Astrocyte of the cerebellum (primary cell): ENCODE results near the gene TMEM218.

Experiments used
- DNase-seq: peaks from one replicate; pipeline ENCODE4 v3.0.0-alpha.2; 2011; ENCODE audit warnings: low read depth
- H3K4me3 ChIP-seq: 2 replicates; pipeline ENCODE4 v1.5.1; 2011; ENCODE audit warnings: mild to moderate bottlenecking, low read depth, low read length, moderate library complexity
- in situ Hi-C: cut with HindIII; loops from 2 replicates; pipeline ENCODE4 v1.10.0; 2017; ENCODE audit warnings: low sequenced_read_pairs
- TF ChIP-seq, protein P1 (sequence below): IDR thresholded peaks from 2 replicates; pipeline ENCODE4 v1.5.1; 2012; ENCODE audit warnings: low read length, low read depth, moderate library complexity, mild to moderate bottlenecking; ENCODE audit errors: missing control alignments

TMEM218 gene

DNA sequence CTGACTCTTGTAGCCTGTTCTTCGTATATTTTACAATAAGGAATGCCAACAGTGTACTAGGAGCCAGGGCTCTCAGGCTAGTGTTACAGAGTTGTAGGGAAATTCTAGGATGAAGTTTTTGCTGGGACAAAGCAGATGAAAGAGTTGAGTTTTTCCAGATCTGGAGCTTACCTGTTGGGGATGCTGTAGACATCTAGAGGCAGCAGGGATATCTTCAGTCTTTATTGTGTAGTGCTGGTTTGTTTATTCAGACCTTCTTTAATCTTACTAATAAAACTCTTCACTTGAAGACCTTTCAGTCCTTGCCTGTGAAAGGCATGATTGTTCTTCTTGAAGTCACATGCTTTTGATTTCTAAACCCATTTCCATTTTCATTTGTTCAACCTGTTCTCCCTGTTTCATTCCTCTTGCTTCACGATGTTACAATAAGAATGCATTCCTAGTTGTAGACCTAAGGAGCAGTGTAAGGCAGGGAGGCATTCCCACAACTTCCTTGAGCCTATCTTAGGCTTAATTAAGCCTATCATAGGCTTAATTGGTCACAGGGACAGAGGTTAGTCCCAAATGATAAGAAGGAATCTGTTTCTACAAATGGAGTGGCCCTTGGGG, 56.2 kb downstream of the TMEM218 start:
- TF ChIP-seq, protein P1, sequence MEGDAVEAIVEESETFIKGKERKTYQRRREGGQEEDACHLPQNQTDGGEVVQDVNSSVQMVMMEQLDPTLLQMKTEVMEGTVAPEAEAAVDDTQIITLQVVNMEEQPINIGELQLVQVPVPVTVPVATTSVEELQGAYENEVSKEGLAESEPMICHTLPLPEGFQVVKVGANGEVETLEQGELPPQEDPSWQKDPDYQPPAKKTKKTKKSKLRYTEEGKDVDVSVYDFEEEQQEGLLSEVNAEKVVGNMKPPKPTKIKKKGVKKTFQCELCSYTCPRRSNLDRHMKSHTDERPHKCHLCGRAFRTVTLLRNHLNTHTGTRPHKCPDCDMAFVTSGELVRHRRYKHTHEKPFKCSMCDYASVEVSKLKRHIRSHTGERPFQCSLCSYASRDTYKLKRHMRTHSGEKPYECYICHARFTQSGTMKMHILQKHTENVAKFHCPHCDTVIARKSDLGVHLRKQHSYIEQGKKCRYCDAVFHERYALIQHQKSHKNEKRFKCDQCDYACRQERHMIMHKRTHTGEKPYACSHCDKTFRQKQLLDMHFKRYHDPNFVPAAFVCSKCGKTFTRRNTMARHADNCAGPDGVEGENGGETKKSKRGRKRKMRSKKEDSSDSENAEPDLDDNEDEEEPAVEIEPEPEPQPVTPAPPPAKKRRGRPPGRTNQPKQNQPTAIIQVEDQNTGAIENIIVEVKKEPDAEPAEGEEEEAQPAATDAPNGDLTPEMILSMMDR = no peak
- H3K4me3 ChIP-seq = no peak overlapping the region
- DNase-seq = no peak
- in situ Hi-C loops = no loop called here

DNA sequence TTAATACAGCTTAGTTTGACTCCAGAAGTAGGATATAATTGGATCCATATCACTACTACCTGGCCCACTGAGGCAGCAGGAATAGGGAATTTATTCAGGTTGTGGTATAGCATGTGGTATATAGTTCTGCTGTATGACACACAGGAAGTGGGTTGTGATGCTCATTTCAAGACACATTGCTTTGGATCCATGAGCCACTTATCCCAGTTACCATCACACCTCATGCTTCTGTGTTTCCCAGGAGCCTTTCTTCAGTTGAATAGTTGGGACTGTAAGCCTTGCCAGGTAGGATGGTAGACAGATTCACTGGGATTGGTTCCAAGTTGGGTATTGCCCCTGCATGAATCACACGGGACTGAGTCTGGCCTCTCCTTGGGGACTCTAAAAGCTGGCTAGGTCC, 58.3 kb downstream of the TMEM218 start:
- TF ChIP-seq, protein P1 = no peak
- DNase-seq = no peak
- in situ Hi-C loops = no loop called here
- no peak overlapping the region for H3K4me3 ChIP-seq

DNA sequence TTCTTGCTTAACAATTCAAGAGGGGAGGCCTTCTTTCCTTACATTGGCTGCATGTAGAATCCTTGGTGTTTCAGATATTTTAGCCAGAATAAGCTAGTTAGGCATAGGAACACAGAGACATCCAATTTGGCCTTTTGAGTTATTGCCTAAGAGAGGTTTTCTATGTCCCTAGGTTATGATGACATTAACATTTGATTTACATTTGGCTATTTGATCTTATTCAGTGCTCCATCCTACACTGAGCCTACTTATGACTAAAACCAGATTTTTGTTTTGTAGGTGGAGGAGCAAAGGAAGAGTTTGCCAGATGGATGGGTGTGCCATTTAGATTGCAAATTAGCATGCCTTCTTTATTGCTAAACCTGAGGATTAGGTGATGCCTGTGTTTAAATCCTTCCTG, 59.4 kb downstream of the TMEM218 start:
- TF ChIP-seq, protein P1 = no peak
- no peak overlapping the region for H3K4me3 ChIP-seq
- DNase-seq = no peak
- in situ Hi-C loops = no loop called here

DNA sequence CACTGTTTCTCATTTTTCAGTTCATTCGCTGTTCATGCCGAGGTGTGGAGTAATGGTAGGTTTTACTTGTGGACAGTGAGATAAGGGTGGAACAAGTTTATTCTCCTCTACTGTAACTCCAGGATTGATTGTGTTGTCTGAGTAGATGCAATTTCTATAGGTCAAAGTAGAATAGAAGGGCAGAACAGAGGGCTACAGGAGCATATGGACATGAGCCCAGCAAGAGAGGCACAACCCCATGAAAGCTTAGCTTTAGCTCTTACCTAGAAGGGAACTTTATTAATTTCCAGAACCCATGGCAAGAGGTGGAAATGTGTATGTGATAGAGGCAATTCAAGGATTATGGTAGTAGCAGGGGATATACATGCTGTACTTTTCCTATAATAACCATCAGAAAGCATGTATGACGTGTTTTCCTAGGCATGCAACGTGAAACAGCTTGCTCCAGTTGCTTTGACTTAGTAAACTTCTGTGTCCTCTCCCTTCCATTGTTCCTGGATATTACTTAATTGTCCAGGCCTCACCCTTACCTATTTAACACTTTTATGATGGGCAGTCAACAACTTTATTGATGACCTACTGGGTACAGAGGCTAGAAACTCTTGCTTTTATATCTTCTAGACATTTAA, 62.1 kb downstream of the TMEM218 start:
- no peak for DNase-seq
- TF ChIP-seq, protein P1 = no peak
- H3K4me3 ChIP-seq = no peak overlapping the region
- in situ Hi-C loops = no loop called here
